SK-N-SH (cell line): Measurements from ENCODE around the gene PAPSS2. TPM values are rescaled to one million over a fixed set of nuclear protein-coding genes. Genes with fewer than 3 reads are reported as not detected.
"Not testable (repeated sequence)": the region's sequence is repeated elsewhere in the genome, so short reads cannot be mapped to it uniquely, and the experiment has no call there.

Source experiments
- CTCF ChIA-PET: fragments of 300-600, 350-600 bp; formaldehyde crosslinking; extraction: SDS; loops from one replicate; lab custom pipeline; 2021; lab: Yijun Ruan, JAX
- POLR2A ChIA-PET: fragments of 350-600 bp; sonication (Branson Sonifier 250); formaldehyde crosslinking; extraction: SDS; loops from one replicate; lab custom pipeline; 2020; ENCODE audit warnings: antibody characterized with exemption, inconsistent platforms; lab: Yijun Ruan, JAX
- DNase-seq: peaks from one replicate; pipeline ENCODE4 v3.0.0; 2012
- H2AFZ ChIP-seq: fragments of 200-600 bp; sonication (generic); 2 replicates; pipeline ENCODE4 v1.8.1; 2016; ENCODE audit warnings: antibody characterized with exemption, mild to moderate bottlenecking, low read depth
- H3F3A ChIP-seq: fragments of 200-600 bp; sonication (generic); replicated peaks from 2 replicates; pipeline ENCODE3; 2016; ENCODE audit warnings: antibody characterized with exemption, mild to moderate bottlenecking; ENCODE audit not compliant: insufficient read depth
- H3K27ac ChIP-seq, 2 experiments: fragments of 200-500 bp in 1 of 2; fragments of 200-600 bp in 1 of 2; sonication (Bioruptor generic) in 1 of 2; sonication (generic), shearing (Covaris generic) in 1 of 2; 2 replicates each; pipeline versions ENCODE4 v1.5.1 to v1.6.1; 2014 to 2016; ENCODE audit warnings: low read depth in 2 of 2, inconsistent platforms in 1 of 2, low read length in 1 of 2, mild to moderate bottlenecking in 1 of 2, mixed read lengths in 1 of 2
- H3K27me3 ChIP-seq: fragments of 200-600 bp; sonication (generic), shearing (Covaris generic); 2 replicates; pipeline ENCODE4 v1.6.1; 2016; ENCODE audit warnings: mixed run types; ENCODE audit not compliant: insufficient read depth
- H3K36me3 ChIP-seq, 2 experiments: fragments of 200-500 bp in 1 of 2; fragments of 200-600 bp in 1 of 2; sonication (Bioruptor generic) in 1 of 2; sonication (generic) in 1 of 2; replicated peaks in 1 of 2; 2 replicates each; pipeline versions ENCODE3 to v1.5.1; 2014 to 2016; ENCODE audit warnings: low read length in 1 of 2, mild to moderate bottlenecking in 1 of 2; ENCODE audit not compliant: insufficient read depth in 2 of 2, control insufficient read depth in 1 of 2
- H3K4me1 ChIP-seq, 2 experiments: fragments of 200-500 bp in 1 of 2; fragments of 200-600 bp in 1 of 2; sonication (Bioruptor generic) in 1 of 2; sonication (generic), shearing (Covaris generic) in 1 of 2; 2 replicates each; pipeline versions ENCODE4 v1.5.1 to v1.6.1; 2014 to 2016; ENCODE audit warnings: low read depth in 1 of 2, low read length in 1 of 2, mixed run types in 1 of 2; ENCODE audit not compliant: insufficient read depth in 2 of 2, control insufficient read depth in 1 of 2
- H3K4me2 ChIP-seq: fragments of 200-600 bp; sonication (generic), shearing (Covaris generic); 2 replicates; pipeline ENCODE4 v1.6.1; 2017; ENCODE audit warnings: mixed run types
- H3K4me3 ChIP-seq, 2 experiments: fragments of 200-500 bp in 1 of 2; fragments of 200-600 bp in 1 of 2; sonication (Bioruptor generic) in 1 of 2; sonication (generic), shearing (Covaris generic) in 1 of 2; 2 replicates each; pipeline versions ENCODE4 v1.5.1 to v1.8.1; 2014 to 2016; ENCODE audit warnings: low read depth in 2 of 2, inconsistent platforms in 1 of 2, low read length in 1 of 2, mild to moderate bottlenecking in 1 of 2, mixed read lengths in 1 of 2, moderate library complexity in 1 of 2
- H3K79me2 ChIP-seq: fragments of 200-600 bp; sonication (generic); 2 replicates; pipeline ENCODE4 v1.8.1; 2017; ENCODE audit warnings: mild to moderate bottlenecking; ENCODE audit not compliant: insufficient read depth
- H3K9ac ChIP-seq: fragments of 200-600 bp; sonication (generic); 2 replicates; pipeline ENCODE4 v1.6.1; 2017; ENCODE audit warnings: mixed run types
- H3K9me2 ChIP-seq: fragments of 200-600 bp; sonication (generic); 2 replicates; pipeline ENCODE4 v1.6.1; 2017; ENCODE audit warnings: mixed run types
- H3K9me3 ChIP-seq: fragments of 200-600 bp; sonication (generic); 2 replicates; pipeline ENCODE4 v1.6.1; 2017; ENCODE audit warnings: mixed run types, mild to moderate bottlenecking, moderate library complexity
- H4K20me1 ChIP-seq: fragments of 200-600 bp; sonication (generic); 2 replicates; pipeline ENCODE4 v1.6.1; 2017; ENCODE audit warnings: mild to moderate bottlenecking, mixed run types; ENCODE audit not compliant: insufficient read depth
- EP300 ChIP-seq, 2 experiments: IDR thresholded peaks; 2 replicates each; pipeline versions ENCODE4 v1.4.0 to v1.6.1; 2012; ENCODE audit warnings: borderline replicate concordance in 1 of 2, low read depth in 1 of 2, low read length in 1 of 2
- FOSL2 ChIP-seq: IDR thresholded peaks from 2 replicates; pipeline ENCODE4 v1.4.0; 2012; ENCODE audit warnings: low read depth, mild to moderate bottlenecking, moderate library complexity, borderline replicate concordance
- FOXJ3 ChIP-seq: sonication (generic); formaldehyde crosslinking; IDR thresholded peaks from 2 replicates; pipeline ENCODE4 v1.5.1; 2020; ENCODE audit warnings: mild to moderate bottlenecking, missing genetic modification reagents
- GABPA ChIP-seq: IDR thresholded peaks from 2 replicates; pipeline ENCODE4 v1.4.0; 2012; ENCODE audit warnings: low read depth, mild to moderate bottlenecking
- JUND ChIP-seq: IDR thresholded peaks from 2 replicates; pipeline ENCODE4 v1.4.0; 2012
- MAX ChIP-seq: IDR thresholded peaks from 2 replicates; pipeline ENCODE4 v1.4.0; 2012; ENCODE audit warnings: low read depth
- PBX3 ChIP-seq: IDR thresholded peaks from 2 replicates; pipeline ENCODE4; 2012
- POLR2AphosphoS5 ChIP-seq: IDR thresholded peaks from 2 replicates; pipeline ENCODE4 v1.6.1; 2012; ENCODE audit warnings: low read depth, low read length
- RCOR1 ChIP-seq: fragments of 150-350 bp; IDR thresholded peaks from 2 replicates; pipeline ENCODE4 v1.6.1; 2017; ENCODE audit warnings: antibody characterized with exemption, low read length
- REST ChIP-seq: IDR thresholded peaks from 2 replicates; pipeline ENCODE4 v1.6.1; 2012; ENCODE audit warnings: mild to moderate bottlenecking, low read depth, low read length, moderate library complexity
- SIN3A ChIP-seq: IDR thresholded peaks from 2 replicates; pipeline ENCODE4 v1.6.1; 2012; ENCODE audit warnings: low read depth, mild to moderate bottlenecking, low read length, moderate library complexity, borderline replicate concordance
- SMC3 ChIP-seq: IDR thresholded peaks from 2 replicates; pipeline ENCODE4 v1.6.1; 2012; ENCODE audit warnings: low read depth, low read length, improper control_type of control experiment
- TAF1 ChIP-seq: IDR thresholded peaks from 2 replicates; pipeline ENCODE4 v1.6.1; 2012; ENCODE audit warnings: low read depth, mild to moderate bottlenecking, low read length, moderate library complexity, borderline replicate concordance
- TEAD4 ChIP-seq: IDR thresholded peaks from 2 replicates; pipeline ENCODE4 v1.4.0; 2012; ENCODE audit warnings: mild to moderate bottlenecking, borderline replicate concordance; ENCODE audit not compliant: insufficient read depth
- ZBTB33 ChIP-seq: IDR thresholded peaks from 2 replicates; pipeline ENCODE4 v1.4.0; 2012; ENCODE audit warnings: low read depth, borderline replicate concordance
- WGBS: methylation state at CpG from one replicate; pipeline ENCODE4 v1.1.6; 2017; ENCODE audit warnings: low lambda C conversion rate; 5-methylcytosine and 5-hydroxymethylcytosine counted together
- polyA plus RNA-seq, 3 experiments: library from polyadenylated mRNA; depleted of rRNA; stranded (reverse); fragments of >200 nt; gene quantifications; 2 replicates each; pipeline ENCODE4 v1.2.3, GENCODE V29; 2012

The PAPSS2 gene
- polyA plus RNA-seq, 1 of the 3 experiments (the other 2 are of a cell fraction) = 50.0 TPM

- TF ChIP-seq REST (0 out of 2 replicates have a peak, but pooled peaks have one; percentile 14), POLR2AphosphoS5 (no peak)
Observed at GRCh38 chr10:87659571-87660483, at the start of gene PAPSS2 (continued).

- H3K9me3 ChIP-seq, POLR2A ChIA-PET, H3K36me3 ChIP-seq, DNase-seq, H4K20me1 ChIP-seq, H3K9ac ChIP-seq, H3K27me3 ChIP-seq, H3F3A ChIP-seq, H3K4me2 ChIP-seq, H2AFZ ChIP-seq, CTCF ChIA-PET, H3K27ac ChIP-seq, H3K9me2 ChIP-seq, H3K4me3 ChIP-seq, H3K4me1 ChIP-seq, H3K79me2 ChIP-seq: not testable (repeated sequence)
- 67% methylated on average over 1 of the region's 2 CpGs for WGBS
Observed at GRCh38 chr10:87611341-87611740, 48.3 kb upstream of the PAPSS2 start.

- Histone ChIP-seq H3K9me3 (no peaks in the 10 kb centered on the region), H3K4me2 (no peak overlapping the region), H3F3A (no peaks in the 10 kb centered on the region), H3K4me3 (no peak overlapping the region), H3K4me1 (peaks cover 0 to 6% of the 10 kb centered on the region in 2 experiments; a peak in 1 of 4 replicates), H3K27me3 (no peaks in the 10 kb centered on the region), H2AFZ (no peak overlapping the region), H4K20me1 (no peaks in the 10 kb centered on the region), H3K79me2 (no peaks in the 10 kb centered on the region), H3K9ac (no peak overlapping the region), H3K36me3 (no peaks in the 10 kb centered on the region), H3K27ac (no peak overlapping the region), H3K9me2 (no peaks in the 10 kb centered on the region)
- ChIA-PET POLR2A (no interaction called here), CTCF (no interaction called here)
- no peak for TF ChIP-seq RCOR1
- TF ChIP-seq FOSL2 = no peak
- no peak for TF ChIP-seq SIN3A
- TF ChIP-seq PBX3 = no peak
- no peak for TF ChIP-seq FOXJ3 (CRISPR knock-in tag)
- no peak for TF ChIP-seq EP300 (IDR thresholded peaks at IDR 0.05; ENCODE audit: borderline replicate concordance in 1 of 2, low read depth in 1 of 2, low read length in 1 of 2)
- no peak for TF ChIP-seq JUND
- no peak for TF ChIP-seq TAF1
- TF ChIP-seq ZBTB33 = no peak
- no peak for TF ChIP-seq MAX
- TF ChIP-seq SMC3 = no peak
- TF ChIP-seq TEAD4 = no peak
- TF ChIP-seq GABPA = no peak
- whole genome bisulfite sequencing = 65% methylated on average over 2 of the region's 2 CpGs
- no peak for DNase-seq
Observed at GRCh38 chr10:87612115-87612514, 47.6 kb upstream of the PAPSS2 start.
